GM21619 (cell line): ENCODE measurements around the gene WDFY3.
"Not testable (repeated sequence)": the region's sequence is repeated elsewhere in the genome, so short reads cannot be mapped to it uniquely, and the experiment has no call there.

Experiments used
- ATAC-seq: cut with Tn5 transposase; IDR thresholded peaks from one replicate; pipeline ENCODE4 v1.9.1; 2021; ENCODE audit not compliant: unreplicated experiment

The WDFY3 gene

DNA sequence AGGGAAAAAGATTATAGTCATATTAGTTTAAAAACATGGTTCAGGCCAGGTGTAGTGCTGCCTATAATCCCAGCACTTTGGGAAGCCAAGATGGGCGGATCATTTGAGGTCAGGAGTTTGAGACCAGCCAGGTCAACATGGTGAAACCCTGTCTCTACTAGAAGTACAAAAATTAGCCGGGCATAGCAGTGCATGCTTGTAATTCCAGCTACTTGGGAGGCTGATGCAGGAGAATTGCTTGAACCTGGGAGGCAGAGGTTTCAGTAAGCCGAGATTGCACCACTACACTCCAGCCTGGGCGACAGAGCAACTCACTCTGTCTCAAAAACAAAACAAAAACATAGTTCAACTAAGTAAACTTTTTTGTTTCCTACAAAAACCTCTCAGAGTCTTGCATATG lies 283.8 kb downstream of the WDFY3 start:
- not testable (repeated sequence) for ATAC-seq

DNA sequence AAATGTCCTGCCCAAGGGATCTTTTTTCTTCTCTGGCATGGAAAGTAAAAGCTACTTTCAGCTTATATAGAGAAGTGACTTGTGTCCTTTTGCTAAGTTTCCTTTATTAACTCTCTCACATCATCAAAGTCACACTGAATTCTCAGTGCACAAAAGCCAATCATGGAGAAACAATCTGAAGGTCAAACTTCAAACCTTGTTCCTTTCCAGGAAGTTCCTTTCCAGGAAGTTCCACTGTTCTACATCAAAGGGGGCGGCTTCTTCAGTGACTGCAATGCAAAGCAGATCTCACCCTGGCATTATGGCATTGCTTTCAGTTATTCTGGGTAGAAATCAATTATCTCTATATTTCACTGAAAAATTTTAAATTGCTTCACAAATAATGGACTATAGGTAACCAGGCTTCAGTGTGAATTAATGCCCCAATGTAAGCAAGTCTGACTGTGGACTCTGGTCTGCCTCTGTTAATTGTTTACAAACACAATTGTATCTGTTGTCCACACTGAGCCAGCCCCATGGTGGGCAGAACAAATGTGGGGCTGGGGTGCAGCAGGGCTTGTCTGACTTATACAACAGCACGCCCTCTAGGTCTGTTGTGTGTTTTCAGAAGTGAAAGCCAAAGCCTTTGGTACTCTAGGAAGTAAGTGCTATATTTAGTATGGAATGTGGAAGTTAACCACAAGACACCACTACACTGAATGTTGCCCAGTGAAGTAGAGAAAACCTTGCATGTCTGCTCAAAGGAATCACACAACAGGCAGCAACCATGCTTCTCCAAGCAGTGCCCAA lies 284.8 kb downstream of the WDFY3 start:
- ATAC-seq: no peak

DNA sequence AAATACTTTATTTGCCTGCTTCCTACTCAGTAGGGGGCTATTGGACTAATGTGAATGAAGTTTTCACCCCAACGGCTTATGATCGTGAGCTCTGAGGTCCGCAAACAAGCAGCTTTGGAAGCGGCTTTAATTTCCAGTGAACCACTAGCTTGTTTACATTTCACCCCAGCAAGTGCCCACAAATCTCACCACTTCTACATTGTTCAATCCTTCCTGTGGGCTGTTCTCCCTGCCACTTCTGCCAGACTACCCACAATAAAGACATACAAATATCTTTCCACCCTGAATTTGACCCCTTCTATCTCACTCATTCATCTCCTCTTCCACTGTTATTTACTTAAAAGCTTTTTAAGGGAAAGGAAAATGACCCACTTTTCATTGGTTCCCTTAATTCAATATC lies 285.5 kb downstream of the WDFY3 start:
- no peak for ATAC-seq

DNA sequence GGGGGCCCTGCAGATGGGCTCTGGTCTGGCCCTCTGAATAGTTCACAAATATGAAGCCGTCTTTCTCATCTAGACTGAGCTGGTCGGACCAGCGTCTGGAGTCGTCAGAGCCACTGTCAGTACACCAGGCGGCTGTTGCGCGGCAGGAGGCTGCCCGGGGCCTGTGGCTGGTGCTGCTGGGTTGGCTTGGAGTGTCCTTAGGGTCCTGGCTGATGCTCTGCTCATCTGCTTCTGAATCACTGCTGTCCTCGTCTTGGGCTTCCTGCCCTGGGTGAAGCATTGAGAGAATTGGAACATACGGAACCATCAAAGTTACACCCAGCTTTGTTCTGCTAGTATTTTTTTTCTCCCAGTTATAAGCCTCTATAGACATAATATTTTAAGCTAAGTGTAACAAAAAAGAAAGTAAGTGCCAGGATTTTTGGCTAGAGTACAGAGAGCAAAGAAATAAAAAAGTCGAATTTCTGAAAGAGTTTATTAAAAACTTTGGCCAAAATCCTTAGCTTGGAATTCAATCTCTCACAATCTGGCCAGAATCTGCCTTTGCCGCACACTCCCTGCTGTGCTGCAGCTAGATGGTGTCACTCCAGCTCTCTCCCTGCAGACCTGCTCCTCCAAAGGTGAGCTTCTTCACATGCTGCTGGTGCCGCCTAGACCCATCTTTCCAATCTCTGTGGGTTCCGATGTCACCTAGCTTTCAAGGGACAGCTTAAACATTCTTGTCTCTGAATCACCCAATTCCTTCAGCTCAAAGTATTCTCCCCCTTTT lies 287.3 kb downstream of the WDFY3 start:
- ATAC-seq: no peak

DNA sequence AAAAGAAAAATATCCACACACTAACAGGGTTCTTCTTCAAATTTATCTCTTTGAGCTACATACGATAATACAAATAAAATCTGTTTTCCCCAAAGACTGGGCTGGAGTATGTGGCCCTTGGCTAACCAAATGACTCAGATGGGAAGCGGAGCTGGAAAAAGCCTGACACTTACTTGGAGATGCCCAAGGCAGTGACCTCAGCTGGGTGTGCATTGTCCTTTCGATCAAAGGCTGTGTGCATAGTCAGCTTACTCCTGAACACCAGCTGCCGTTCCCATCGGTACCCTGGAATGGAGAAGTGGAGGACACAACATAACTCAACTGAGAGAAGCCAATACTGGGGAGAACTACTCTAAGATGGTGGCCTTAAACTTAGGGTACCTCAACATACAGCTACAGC lies 288.5 kb downstream of the WDFY3 start:
- no peak for ATAC-seq

DNA sequence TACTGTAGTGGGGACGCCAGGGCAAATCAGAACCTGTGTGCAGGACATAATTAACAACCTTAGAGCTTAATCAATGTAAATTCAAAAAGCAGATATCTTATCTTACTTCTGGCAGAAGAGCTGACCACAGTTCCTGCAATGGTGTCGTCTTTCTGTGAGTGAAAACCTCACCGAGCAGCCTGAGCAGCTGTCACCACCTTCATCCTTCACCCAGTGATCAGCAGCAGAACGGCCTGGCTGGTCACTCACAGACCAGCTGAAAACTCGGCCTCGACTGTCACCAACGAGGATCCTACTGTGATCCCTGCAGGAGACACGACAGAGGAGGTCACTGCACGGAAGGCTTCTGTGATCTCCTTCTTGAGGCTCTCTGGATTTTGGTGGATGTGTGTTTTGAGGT lies 289.4 kb downstream of the WDFY3 start:
- ATAC-seq: no peak

DNA sequence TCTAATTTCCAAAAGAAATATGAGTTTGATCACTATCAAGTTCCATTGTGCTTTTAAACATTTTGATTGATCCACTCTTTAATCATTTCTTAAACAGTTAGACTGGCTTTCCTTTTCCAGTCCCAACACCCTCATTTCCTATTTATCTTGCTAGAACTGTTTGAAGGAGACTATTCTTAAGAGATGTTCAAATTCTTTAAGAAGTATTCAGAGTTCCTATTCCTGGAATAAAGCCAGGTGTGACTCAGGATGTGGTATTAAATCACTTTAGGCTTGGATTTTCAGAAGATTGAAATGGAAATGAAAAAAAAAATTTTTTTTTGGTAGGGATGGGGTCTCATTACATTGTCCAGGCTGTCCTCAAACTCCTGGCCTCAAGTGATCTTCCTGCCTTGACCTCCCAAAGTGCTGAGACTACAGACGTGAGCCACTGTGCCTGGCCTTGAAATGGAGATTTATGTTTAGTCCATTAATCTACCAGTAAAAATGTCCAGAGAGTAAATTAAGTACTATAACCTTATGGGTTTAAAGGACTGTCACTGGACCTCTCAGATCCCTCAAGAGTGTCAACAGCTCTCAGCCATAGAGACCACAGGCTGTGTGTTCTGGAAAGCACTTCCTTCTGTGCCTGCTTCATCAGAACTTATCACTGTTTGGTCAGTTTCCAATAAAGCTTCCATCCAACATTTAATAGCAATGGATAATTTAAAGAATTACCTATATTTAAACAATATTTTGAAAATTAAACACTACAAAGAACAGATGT lies 292.8 kb downstream of the WDFY3 start:
- ATAC-seq: no peak

DNA sequence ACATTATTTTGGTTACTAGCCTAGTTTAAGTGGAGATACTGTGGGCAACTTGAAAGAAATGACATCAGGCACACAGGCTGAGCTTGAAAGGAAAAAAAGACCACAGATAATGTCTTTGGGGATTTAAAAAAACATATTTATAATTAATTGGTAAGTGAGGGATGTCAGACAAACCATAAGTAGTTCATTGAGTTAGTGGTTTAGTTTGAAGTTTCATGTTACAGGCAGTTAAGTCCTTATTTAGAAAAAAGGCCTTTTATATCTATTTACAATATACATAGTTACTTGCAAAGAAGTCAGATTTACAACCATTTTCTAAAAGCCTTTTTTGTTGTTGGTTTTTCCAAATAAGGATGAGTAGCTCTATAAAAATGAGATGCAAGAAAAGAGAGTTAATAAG lies 294.3 kb downstream of the WDFY3 start:
- no peak for ATAC-seq

DNA sequence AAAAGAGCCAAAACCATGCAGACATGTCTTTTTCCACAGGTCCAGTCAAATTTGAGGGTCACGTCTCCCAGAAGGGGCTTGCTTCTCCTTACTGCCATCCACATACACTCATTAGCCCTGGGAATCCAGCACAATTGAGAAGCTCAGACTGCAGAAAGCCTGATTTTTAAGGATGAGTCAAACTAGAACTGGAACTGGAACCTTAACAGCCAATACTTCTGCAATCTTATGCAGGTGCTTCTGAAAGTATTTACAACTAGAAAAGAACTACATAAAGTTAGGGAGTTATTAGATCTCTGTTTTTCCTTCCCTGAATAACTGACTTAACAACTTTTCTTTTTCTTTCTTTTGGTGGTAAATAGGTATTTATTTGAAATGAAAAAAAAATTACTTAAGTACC lies 297.3 kb downstream of the WDFY3 start:
- ATAC-seq: no peak

DNA sequence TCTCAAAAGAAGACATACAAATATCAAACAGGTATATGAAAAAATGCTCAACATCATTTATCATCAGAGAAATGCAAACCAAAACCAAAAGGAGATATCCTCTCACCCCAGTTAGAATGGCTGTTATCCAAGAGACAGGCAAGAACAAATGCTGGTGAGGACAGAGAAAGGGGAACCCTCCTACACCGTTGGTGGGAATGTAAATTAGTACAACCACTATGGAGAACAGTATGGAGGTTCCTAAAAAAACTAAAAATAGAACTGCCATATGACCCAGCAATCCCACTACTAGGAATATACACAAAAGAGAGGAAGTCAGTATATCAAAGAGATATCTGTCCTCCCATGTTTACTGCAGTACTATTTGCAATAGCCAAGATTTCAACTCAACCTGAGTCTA lies 300.1 kb downstream of the WDFY3 start:
- ATAC-seq: no peak

DNA sequence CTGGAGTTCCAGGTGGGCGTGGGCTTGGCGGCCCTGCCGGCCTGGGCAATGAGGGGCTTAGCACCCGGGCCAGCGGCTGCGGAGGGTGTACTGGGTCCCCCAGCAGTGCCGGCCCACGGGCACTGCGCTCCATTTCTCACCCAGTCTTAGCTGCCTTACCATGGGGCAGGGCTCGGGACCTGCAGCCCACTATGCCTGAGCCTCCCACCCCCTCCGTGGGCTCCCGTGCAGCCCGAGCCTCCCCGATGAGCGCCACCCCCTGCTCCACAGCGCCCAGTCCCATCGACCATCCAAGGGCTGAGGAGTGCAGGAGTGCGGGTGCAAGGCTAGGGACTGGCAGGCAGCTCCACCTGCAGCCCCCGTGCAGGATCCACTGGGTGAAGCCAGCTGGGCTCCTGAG lies 301.7 kb downstream of the WDFY3 start:
- not testable (repeated sequence) for ATAC-seq

DNA sequence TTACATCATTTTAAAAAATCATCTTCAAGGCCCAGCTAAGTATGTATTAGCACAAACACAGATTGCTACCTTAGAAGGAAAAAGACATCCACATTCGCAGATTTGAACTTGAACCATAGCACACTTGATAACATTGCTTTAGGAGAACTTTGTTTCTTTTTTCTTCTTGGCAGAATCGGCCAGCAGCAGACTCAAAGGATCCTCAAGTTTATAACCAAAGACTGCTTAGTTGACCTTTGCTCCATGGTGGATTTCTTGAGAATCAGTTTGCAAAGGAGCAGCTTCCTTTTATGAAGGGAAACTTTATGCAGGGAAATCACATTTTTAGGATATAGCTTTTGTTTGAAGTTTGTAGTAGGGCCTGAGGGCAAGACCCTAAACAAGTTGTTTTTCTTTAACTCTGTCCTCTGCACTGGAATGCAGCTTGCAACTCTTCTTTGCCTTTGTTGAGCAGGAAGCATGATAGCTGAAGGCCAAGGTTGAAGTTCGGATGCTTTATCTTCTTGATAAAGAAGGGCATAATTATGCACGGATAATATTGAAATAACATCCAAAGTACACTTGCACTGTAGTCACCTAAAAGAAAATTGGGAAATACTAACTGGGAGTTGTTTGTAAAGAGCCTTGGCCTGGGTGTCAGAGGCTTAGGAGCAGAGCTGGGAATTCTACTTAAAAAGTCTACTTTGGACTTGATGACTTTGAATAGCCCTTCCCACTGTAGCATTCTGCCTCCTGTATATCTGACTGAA lies 305.1 kb downstream of the WDFY3 start:
- ATAC-seq: no peak

DNA sequence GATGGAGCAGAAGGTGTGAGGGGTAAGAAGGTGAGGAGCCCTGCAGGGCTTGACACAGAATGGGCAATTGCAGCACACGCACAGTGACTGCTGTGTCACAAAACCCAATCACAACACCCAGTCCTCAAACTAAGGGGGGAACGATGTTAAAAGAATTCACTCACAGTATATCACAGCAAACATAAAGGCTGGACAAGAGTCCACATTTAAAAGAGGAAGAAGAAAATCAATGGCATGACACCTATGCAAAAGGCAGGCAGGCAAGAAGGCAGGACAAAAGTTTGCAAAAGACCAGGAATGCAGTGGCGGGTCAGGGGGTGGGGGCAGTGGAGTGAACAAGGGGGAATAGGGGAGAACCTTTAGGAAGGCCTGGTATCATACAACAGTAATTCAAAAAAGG lies 305.9 kb downstream of the WDFY3 start:
- ATAC-seq: no peak

DNA sequence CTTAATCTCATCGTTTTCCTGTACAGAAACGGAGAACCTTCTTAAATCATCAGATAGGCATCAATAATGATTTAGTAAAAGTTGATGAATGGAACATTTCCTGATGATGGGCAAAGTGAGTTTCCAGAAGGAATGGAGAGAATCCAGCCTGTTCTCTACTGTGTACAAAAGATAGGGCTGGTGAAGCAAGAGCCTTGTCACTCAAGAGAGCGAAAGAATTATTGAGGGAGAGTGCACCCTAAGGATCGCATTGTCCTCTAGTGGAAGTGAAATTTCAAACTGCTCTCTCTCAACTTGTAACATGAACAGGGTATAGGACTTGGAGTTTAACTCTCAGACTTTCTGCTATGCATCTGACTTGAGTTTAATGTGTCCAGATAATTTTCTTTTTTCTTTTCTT lies 314.0 kb downstream of the WDFY3 start:
- ATAC-seq: no peak

DNA sequence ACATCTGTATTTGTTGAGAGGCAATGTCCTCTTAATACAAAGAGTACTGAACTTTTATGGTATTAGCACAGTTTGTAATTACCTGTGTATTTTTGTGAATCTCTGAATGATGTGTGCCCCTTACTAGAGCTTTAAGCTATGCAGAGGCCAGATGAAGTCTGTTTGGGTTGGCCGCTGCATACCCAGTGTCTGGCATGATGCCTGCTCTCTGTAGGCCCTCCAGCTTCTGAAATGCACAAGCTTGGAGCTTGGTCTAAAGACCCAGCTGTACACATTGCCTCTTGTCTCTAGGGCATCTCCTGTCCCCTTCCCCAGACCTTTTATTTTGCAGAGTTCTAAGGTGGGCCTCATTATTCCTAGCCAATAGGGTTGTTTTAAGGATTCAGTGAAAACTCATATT lies 315.0 kb downstream of the WDFY3 start:
- ATAC-seq: no peak

DNA sequence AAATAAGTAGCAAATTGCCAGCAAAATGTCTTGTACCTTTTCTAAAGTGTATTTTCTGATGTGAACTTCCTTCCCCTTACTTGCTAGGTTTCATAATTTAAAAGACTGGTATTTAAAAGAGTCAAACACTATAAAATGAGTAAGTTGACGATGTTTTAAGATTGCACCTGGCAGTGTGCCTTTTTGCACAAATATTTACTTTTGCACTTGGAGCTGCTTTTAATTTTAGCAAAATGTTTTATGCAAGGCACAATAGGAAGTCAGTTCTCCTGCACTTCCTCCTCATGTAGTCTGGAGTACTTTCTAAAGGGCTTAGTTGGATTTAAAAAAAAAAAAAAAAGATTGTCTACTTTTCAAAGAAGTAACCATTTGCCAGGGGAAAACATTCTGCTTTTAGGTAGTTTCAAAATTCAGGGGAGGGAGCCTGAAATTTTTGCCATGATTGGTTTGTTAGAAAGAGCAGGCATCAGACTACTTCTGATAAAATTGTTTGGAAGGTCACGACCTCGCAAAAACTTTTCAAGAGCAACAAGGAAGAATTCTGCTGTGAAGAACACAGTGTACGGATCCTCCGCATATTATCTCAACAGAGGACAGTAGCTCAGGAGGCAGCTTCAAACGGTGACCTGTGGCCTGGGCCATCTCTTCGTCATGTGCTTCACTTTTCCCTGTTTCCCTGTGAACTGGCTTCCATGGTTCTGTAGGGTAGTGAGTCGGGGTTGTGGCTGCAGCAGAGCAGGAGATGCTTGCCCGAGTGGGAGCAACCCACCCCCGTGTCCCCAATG lies 317.4 kb downstream of the WDFY3 start:
- ATAC-seq: no peak

DNA sequence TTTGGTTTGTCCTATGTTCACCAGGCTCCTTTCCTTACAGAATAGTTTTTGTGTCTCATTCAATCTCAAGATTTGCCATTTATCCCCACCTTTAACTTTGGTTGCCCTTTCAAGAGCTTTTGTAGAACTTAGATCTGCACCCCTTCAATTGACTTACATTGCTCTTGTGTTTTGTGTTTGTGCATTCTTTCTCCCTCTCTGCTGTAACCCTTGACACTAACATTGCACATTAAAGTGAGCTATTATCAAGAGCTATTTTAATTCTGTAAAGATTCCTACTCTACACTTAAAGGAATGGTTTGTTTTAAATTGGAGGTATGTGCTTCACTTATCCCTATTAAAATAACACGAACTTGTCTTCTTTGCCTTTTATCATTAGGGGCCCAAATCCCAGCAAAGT lies 318.3 kb downstream of the WDFY3 start:
- ATAC-seq: no peak

DNA sequence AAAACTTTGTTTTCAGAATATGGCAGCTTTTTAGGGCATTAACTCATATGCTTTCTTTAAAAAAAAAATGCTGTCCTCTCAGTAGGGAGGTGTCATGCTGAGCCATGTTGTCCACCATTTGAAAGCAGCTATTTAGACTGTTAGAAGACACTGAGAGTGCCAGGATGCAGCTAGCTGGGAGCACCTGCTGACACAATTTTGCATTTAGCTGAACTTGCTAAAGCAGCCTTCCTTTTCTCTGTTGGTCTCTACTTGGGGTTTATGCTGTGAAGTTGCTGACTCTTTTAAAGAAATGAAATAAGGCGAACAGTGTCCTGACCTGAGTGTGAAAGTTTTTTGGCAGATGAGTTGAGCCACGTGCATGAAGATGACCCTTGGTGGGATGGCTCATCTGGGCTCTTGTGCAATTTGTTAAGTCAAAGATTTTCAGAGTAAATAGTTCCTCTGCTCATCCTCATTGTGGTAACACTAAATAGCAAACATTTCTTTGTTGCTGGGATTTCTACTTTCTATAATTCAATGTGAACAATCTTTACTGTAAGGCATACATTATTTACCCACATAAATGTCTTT lies 319.1 kb downstream of the WDFY3 start:
- no peak for ATAC-seq

DNA sequence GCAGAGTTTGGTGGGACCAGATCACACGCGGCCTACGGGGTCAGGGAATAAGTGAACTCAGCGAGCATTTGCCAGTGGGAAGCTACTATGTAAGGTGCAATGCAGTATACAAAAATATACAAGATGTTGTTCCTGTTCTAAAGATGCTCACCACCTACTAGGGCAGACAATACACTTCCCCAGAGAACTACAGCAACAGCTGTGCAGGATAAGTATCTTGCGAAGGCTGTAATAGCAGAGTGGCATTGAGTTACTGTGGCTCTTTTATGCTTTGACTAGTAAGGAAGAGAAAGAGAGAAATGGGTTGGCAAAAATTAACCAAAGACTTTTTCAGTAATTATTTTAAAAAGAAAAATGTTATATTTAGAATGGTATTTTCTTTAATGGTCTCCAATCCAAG lies 322.4 kb downstream of the WDFY3 start:
- ATAC-seq: no peak

DNA sequence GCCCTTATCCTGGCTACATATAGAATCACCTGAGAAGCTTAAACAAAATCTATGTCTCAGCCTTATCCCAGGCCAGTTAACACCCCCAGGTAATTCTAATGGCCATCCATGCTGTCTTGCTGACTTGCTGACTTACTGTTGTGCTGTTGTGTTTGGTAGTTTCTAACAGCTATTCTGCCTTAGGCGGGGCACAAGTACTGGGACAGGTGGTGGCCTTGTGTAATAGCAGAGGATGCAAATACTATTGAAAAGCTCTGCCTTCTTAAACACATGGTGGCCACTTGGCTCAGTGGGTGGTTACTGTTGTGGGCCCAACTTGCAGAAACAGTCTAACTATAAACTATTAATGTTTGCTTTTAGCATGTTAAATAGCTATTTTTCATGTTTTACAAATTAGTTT lies 327.3 kb downstream of the WDFY3 start:
- ATAC-seq: no peak
